Left cardiac atrium (tissue), 4 donors: ENCODE measurements around the gene ARFIP2. TPM values are rescaled to one million over a fixed set of nuclear protein-coding genes. Genes with fewer than 3 reads are reported as not detected.
A peak's percentile ranks its signal among the peaks of the same experiment; 100 is the strongest.

Experiments used
- ATAC-seq, 2 donors: fragments of 200-7000 bp; cut with Tn5 transposase; one replicate each; pipeline ENCODE4 v1.9.1; 2020; ENCODE audit warnings: mild to moderate bottlenecking in 2 of 2, moderate library complexity in 2 of 2
- DNase-seq: peaks from one replicate; pipeline ENCODE4 v3.0.0-alpha.2; 2020
- intact Hi-C, 2 donors: fragments of 100-400 bp; cut with DNase I; formaldehyde crosslinking; loops; one replicate each; pipeline versions ENCODE4 v1.14.1 to v1.15.1; 2022 to 2023
- total RNA-seq, 2 donors: library from RNA; stranded (reverse); fragmentation: NEBNext Ultra II Directional; extraction: Animal tissue kit (Norgen Biotek cat#: 25700); gene quantifications; one replicate each; pipeline ENCODE4 v1.2.1, GENCODE V29; 2021
- donor health status: DM: no; HTN: yes; CAD: no.
- donor health status: DM: no; HTN: yes; CAD: no; lungs with severe emphysema.
- donor health status: DM: yes; HTN: yes; CAD: no.
- donor health status: Dilated cardiomyopathy.

ARFIP2 gene
- total RNA-seq, 2 donors from 2014 or later, result 18.6 to 32.6 TPM

GRCh38 chr11:6457581-6458320 is 23.4 kb downstream of the ARFIP2 start:
- DNase-seq, result no peak
- no peak for ATAC-seq
- intact Hi-C loops, result no loop called here

- intact Hi-C loops, result no loop called here
- DNase-seq (no peak), ATAC-seq (no peak)
Measured at GRCh38 chr11:6456361-6457073, 24.6 kb downstream of the ARFIP2 start.

GRCh38 chr11:6455070-6455469 is 26.1 kb downstream of the ARFIP2 start:
- DNase-seq (no peak), ATAC-seq (no peak)
- intact Hi-C loops, result no loop called here

- intact Hi-C loops, result no loop called here
- no peak for DNase-seq
- no peak for ATAC-seq
Measured at GRCh38 chr11:6453152-6453551, 28.0 kb downstream of the ARFIP2 start.

GRCh38 chr11:6452219-6452618 is 28.9 kb downstream of the ARFIP2 start:
- ATAC-seq (peak in 1 of 2 donors; percentile 72), DNase-seq (no peak)

GRCh38 chr11:6448574-6448973 is 32.6 kb downstream of the ARFIP2 start:
- ATAC-seq (no peak), DNase-seq (no peak)
- intact Hi-C loops, result loop anchor here in 1 of 2 donors (10.0 kb wide), 1 partner anchor 56 kb away; no protein-coding TSS in a partner anchor

More at GRCh38 chr11:6452219-6452618, 28.9 kb downstream of the ARFIP2 start:
- intact Hi-C loops, result no loop called here

- intact Hi-C loops, result loop anchor here (2.0 to 10.0 kb wide), 3 partner anchors 61 to 66 kb away; no protein-coding TSS in a partner anchor
- ATAC-seq (peak; percentile 65 to 77), DNase-seq (peak; percentile 65)
Measured at GRCh38 chr11:6443269-6444003, 37.7 kb downstream of the ARFIP2 start.

GRCh38 chr11:6442441-6442840 is 38.7 kb downstream of the ARFIP2 start:
- intact Hi-C loops, result loop anchor here (2.0 to 10.0 kb wide), 3 partner anchors 62 to 65 kb away; no protein-coding TSS in a partner anchor
- ATAC-seq (no peak), DNase-seq (no peak)

- no peak for ATAC-seq
- DNase-seq, result no peak
- intact Hi-C loops, result loop anchor here (5.0 to 10.0 kb wide), 2 partner anchors 64 kb away; no protein-coding TSS in a partner anchor
Measured at GRCh38 chr11:6440906-6441358, 40.2 kb downstream of the ARFIP2 start, which contains the start of gene HPX. HPX (minus strand) TSS chr11:6440987; CDS start chr11:6440963, 24 bp downstream.

GRCh38 chr11:6438979-6439571 is 42.1 kb downstream of the ARFIP2 start:
- peak; percentile 65 to 76 for ATAC-seq
- peak; percentile 54 for DNase-seq
- intact Hi-C loops, result no loop called here

GRCh38 chr11:6437993-6438392 is 43.1 kb downstream of the ARFIP2 start:
- DNase-seq (no peak), ATAC-seq (no peak)
- intact Hi-C loops, result no loop called here

- intact Hi-C loops, result no loop called here
- ATAC-seq (no peak), DNase-seq (no peak)
Measured at GRCh38 chr11:6437423-6437822, 43.7 kb downstream of the ARFIP2 start.

GRCh38 chr11:6433998-6434660 is 47.0 kb downstream of the ARFIP2 start:
- no peak for ATAC-seq
- no peak for DNase-seq
- intact Hi-C loops, result no loop called here

GRCh38 chr11:6431861-6432260 is 49.3 kb downstream of the ARFIP2 start:
- intact Hi-C loops, result no loop called here
- DNase-seq (no peak), ATAC-seq (peak in 1 of 2 donors; percentile 42)

- DNase-seq, result no peak
- intact Hi-C loops, result no loop called here
- ATAC-seq, result no peak
Measured at GRCh38 chr11:6427516-6427915, 53.6 kb downstream of the ARFIP2 start.
